H9 (cell line): ENCODE results near the gene KIF16B. TPM values are rescaled to one million over a fixed set of nuclear protein-coding genes. Genes with fewer than 3 reads are reported as not detected.

Source experiments
- DNase-seq: peaks from one replicate; pipeline ENCODE4 v3.0.0-alpha.2; 2017
- H2AFZ ChIP-seq: one replicate; pipeline ENCODE4 v1.6.1; 2013; ENCODE audit warnings: mild to moderate bottlenecking, low read length, control low read depth, moderate library complexity
- H2AK5ac ChIP-seq: 2 replicates; pipeline ENCODE4 v1.6.1; 2013; ENCODE audit warnings: low read length, control low read depth, mixed read lengths; ENCODE audit not compliant: insufficient read length
- H2BK120ac ChIP-seq: one replicate; pipeline ENCODE4 v1.6.1; 2013; ENCODE audit warnings: low read depth, mild to moderate bottlenecking, low read length, control low read depth, inconsistent platforms; ENCODE audit not compliant: poor library complexity, severe bottlenecking
- H2BK12ac ChIP-seq: 2 replicates; pipeline ENCODE4 v1.6.1; 2013; ENCODE audit warnings: low read length, control low read depth, mixed read lengths, low read depth; ENCODE audit not compliant: insufficient read length
- H2BK15ac ChIP-seq: 2 replicates; pipeline ENCODE4 v1.6.1; 2013; ENCODE audit warnings: low read depth, low read length, control low read depth
- H2BK20ac ChIP-seq: one replicate; pipeline ENCODE4 v1.6.1; 2013; ENCODE audit warnings: low read depth, mild to moderate bottlenecking, low read length, control low read depth, inconsistent platforms; ENCODE audit not compliant: poor library complexity, severe bottlenecking
- H2BK5ac ChIP-seq: 2 replicates; pipeline ENCODE4 v1.6.1; 2013; ENCODE audit warnings: low read length, control low read depth, mixed read lengths; ENCODE audit not compliant: insufficient read length
- H3K14ac ChIP-seq: 2 replicates; pipeline ENCODE4 v1.6.1; 2013; ENCODE audit warnings: low read length, control low read depth; ENCODE audit not compliant: insufficient read depth
- H3K18ac ChIP-seq: 2 replicates; pipeline ENCODE4 v1.6.1; 2013; ENCODE audit warnings: low read depth, mild to moderate bottlenecking, mixed read lengths, low read length, control low read depth; ENCODE audit not compliant: insufficient read length
- H3K23ac ChIP-seq: 2 replicates; pipeline ENCODE4 v1.6.1; 2013; ENCODE audit warnings: low read length, control low read depth, mixed read lengths, low read depth; ENCODE audit not compliant: insufficient read length
- H3K23me2 ChIP-seq: 2 replicates; pipeline ENCODE4 v1.6.1; 2013; ENCODE audit warnings: low read depth, mild to moderate bottlenecking, mixed read lengths, low read length, control low read depth; ENCODE audit not compliant: insufficient read length, poor library complexity, severe bottlenecking
- H3K27ac ChIP-seq: 2 replicates; pipeline ENCODE4 v1.5.1; 2013; ENCODE audit warnings: low read length, control low read depth, mixed read lengths, low read depth; ENCODE audit not compliant: insufficient read length
- H3K27me3 ChIP-seq: 2 replicates; pipeline ENCODE4 v1.6.1; 2013; ENCODE audit warnings: low read length, control low read depth, inconsistent platforms; ENCODE audit not compliant: insufficient read depth
- H3K4ac ChIP-seq: 2 replicates; pipeline ENCODE4 v1.6.1; 2013; ENCODE audit warnings: low read depth, mild to moderate bottlenecking, control low read depth, inconsistent platforms, low read length, moderate library complexity
- H3K4me1 ChIP-seq: 2 replicates; pipeline ENCODE4 v1.6.1; 2013; ENCODE audit warnings: low read length, control low read depth, inconsistent platforms; ENCODE audit not compliant: insufficient read depth
- H3K4me2 ChIP-seq: 2 replicates; pipeline ENCODE4 v1.6.1; 2013; ENCODE audit warnings: low read length, control low read depth, mixed read lengths; ENCODE audit not compliant: insufficient read length, insufficient read depth
- H3K56ac ChIP-seq: 2 replicates; pipeline ENCODE4 v1.6.1; 2013; ENCODE audit warnings: low read depth, mild to moderate bottlenecking, mixed read lengths, low read length, control low read depth; ENCODE audit not compliant: insufficient read length
- H3K79me1 ChIP-seq: 2 replicates; pipeline ENCODE4 v1.6.1; 2013; ENCODE audit warnings: low read depth, mild to moderate bottlenecking, moderate library complexity, low read length, control low read depth, inconsistent platforms; ENCODE audit not compliant: insufficient read depth, poor library complexity, severe bottlenecking
- H3K79me2 ChIP-seq: 2 replicates; pipeline ENCODE4 v1.6.1; 2013; ENCODE audit warnings: low read length, control low read depth, inconsistent platforms; ENCODE audit not compliant: insufficient read depth
- H3K9ac ChIP-seq: 2 replicates; pipeline ENCODE4 v1.6.1; 2013; ENCODE audit warnings: low read length, control low read depth, mixed read lengths; ENCODE audit not compliant: insufficient read length; ENCODE audit errors: extremely low read depth
- H3K9me3 ChIP-seq: one replicate; pipeline ENCODE4 v1.6.1; 2013; ENCODE audit warnings: low read depth, low read length, inconsistent platforms; ENCODE audit not compliant: control insufficient read depth
- H3T11ph ChIP-seq: one replicate; pipeline ENCODE4 v1.6.1; 2013; ENCODE audit warnings: mild to moderate bottlenecking, low read length, control low read depth, inconsistent platforms
- H4K20me1 ChIP-seq: one replicate; pipeline ENCODE4 v1.6.1; 2013; ENCODE audit not compliant: control insufficient read depth, insufficient read length, insufficient read depth
- H4K5ac ChIP-seq: 2 replicates; pipeline ENCODE4 v1.6.1; 2013; ENCODE audit warnings: low read depth, mild to moderate bottlenecking, mixed read lengths, low read length, control low read depth; ENCODE audit not compliant: insufficient read length
- H4K8ac ChIP-seq: replicated peaks from 2 replicates; pipeline ENCODE4 v1.6.1; 2013; ENCODE audit warnings: low read length, control low read depth, mixed read lengths, low read depth; ENCODE audit not compliant: insufficient read length
- H4K91ac ChIP-seq: 2 replicates; pipeline ENCODE4 v1.6.1; 2013; ENCODE audit warnings: low read depth, mild to moderate bottlenecking, moderate library complexity, mixed read lengths, low read length, control low read depth; ENCODE audit not compliant: insufficient read length
- H3K27ac Mint-ChIP-seq, 3 experiments: 2 replicates in 2 of 3; 3 replicates in 1 of 3; pipeline ENCODE4 v1.8.0; 2020 to 2021; ENCODE audit warnings: mixed read lengths in 3 of 3, mild to moderate bottlenecking in 1 of 3, moderate library complexity in 1 of 3
- H3K27me3 Mint-ChIP-seq: 2 replicates; pipeline ENCODE4 v1.8.0; 2021; ENCODE audit warnings: low read depth, mild to moderate bottlenecking, moderate library complexity, mixed read lengths
- H3K36me3 Mint-ChIP-seq, 3 experiments: 2 replicates in 2 of 3; 3 replicates in 1 of 3; pipeline ENCODE4 v1.8.0; 2020 to 2021; ENCODE audit warnings: low read depth in 3 of 3, mixed read lengths in 3 of 3; ENCODE audit not compliant: insufficient read depth in 1 of 3
- H3K4me1 Mint-ChIP-seq, 2 experiments: 2 replicates each; pipeline ENCODE4 v1.8.0; 2020; ENCODE audit warnings: mixed read lengths in 2 of 2
- H3K4me3 Mint-ChIP-seq, 2 experiments: 2 replicates in 1 of 2; 3 replicates in 1 of 2; pipeline ENCODE4 v1.8.0; 2020 to 2021; ENCODE audit warnings: mild to moderate bottlenecking in 2 of 2, mixed read lengths in 2 of 2, moderate library complexity in 1 of 2
- H3K9me3 Mint-ChIP-seq, 2 experiments: 2 replicates in 1 of 2; 3 replicates in 1 of 2; pipeline ENCODE4 v1.8.0; 2020; ENCODE audit warnings: mild to moderate bottlenecking in 2 of 2, mixed read lengths in 2 of 2, moderate library complexity in 1 of 2
- WGBS: extraction: QIAGEN DNeasy Blood & Tissue Kit; methylation state at CpG from one replicate; pipeline ENCODE4 v1.1.7; 2013; ENCODE audit warnings: missing lambda C conversion rate, low lambda C conversion rate, mixed read lengths; ENCODE audit not compliant: insufficient read length; ENCODE audit errors: extremely low coverage; 5-methylcytosine and 5-hydroxymethylcytosine counted together
- total RNA-seq: library from RNA; stranded (reverse); gene quantifications from 2 replicates; pipeline ENCODE4 v1.2.1, GENCODE V29; 2021
- TF ChIP-seq, protein P1 (sequence below): fragments of 200-600 bp; sonication (generic); conservative IDR thresholded peaks from 3 replicates; pipeline ENCODE4 v1.8.0; 2021; ENCODE audit warnings: antibody characterized with exemption, mild to moderate bottlenecking

The KIF16B gene
- total RNA-seq, 1 experiment from 2014 or later, result 7.4 TPM

- Histone ChIP-seq H3K18ac (no peak overlapping the region), H3K9me3 (no peaks in the 10 kb centered on the region), H4K20me1 (no peaks in the 10 kb centered on the region), H3K9ac (no peak overlapping the region), H3K27ac (no peak overlapping the region), H3K79me2 (no peaks in the 10 kb centered on the region), H2BK5ac (no peak overlapping the region), H3K27me3 (no peaks in the 10 kb centered on the region), H3K4ac (no peak overlapping the region), H3K23ac (no peak overlapping the region), H3K79me1 (no peaks in the 10 kb centered on the region), H3K56ac (no peak overlapping the region), H3T11ph (no peak overlapping the region), H2AK5ac (no peak overlapping the region), H2AFZ (no peak overlapping the region), H3K4me1 (no peaks in the 10 kb centered on the region; the same call in 1 of the 2 replicates), H2BK120ac (no peak overlapping the region), H2BK15ac (no peak overlapping the region), H2BK20ac (no peak overlapping the region), H3K23me2 (no peaks in the 10 kb centered on the region), H3K4me2 (no peak overlapping the region), H2BK12ac (no peak overlapping the region), H4K91ac (no peak overlapping the region), H3K14ac (no peak overlapping the region), H4K5ac (no peak overlapping the region), H4K8ac (no peak overlapping the region)
- H3K4me3 Mint-ChIP-seq, result no peak overlapping the region
- H3K27ac Mint-ChIP-seq, result no peak overlapping the region
- no peaks in the 10 kb centered on the region for H3K27me3 Mint-ChIP-seq
- WGBS, result no CpG with 5 or more reads among the region's 1 CpG
- H3K4me1 Mint-ChIP-seq, result peaks cover 27% of the 10 kb centered on the region in 2 experiments
- TF ChIP-seq, protein P1, sequence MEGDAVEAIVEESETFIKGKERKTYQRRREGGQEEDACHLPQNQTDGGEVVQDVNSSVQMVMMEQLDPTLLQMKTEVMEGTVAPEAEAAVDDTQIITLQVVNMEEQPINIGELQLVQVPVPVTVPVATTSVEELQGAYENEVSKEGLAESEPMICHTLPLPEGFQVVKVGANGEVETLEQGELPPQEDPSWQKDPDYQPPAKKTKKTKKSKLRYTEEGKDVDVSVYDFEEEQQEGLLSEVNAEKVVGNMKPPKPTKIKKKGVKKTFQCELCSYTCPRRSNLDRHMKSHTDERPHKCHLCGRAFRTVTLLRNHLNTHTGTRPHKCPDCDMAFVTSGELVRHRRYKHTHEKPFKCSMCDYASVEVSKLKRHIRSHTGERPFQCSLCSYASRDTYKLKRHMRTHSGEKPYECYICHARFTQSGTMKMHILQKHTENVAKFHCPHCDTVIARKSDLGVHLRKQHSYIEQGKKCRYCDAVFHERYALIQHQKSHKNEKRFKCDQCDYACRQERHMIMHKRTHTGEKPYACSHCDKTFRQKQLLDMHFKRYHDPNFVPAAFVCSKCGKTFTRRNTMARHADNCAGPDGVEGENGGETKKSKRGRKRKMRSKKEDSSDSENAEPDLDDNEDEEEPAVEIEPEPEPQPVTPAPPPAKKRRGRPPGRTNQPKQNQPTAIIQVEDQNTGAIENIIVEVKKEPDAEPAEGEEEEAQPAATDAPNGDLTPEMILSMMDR, result no peak
- peaks cover 0 to 5% (median 0%) of the 10 kb centered on the region in 3 experiments; a peak in 3 of 7 replicates for H3K36me3 Mint-ChIP-seq
- no peaks in the 10 kb centered on the region for H3K9me3 Mint-ChIP-seq
- DNase-seq, result no peak
Observed at GRCh38 chr20:16516794-16517193, 56.5 kb downstream of the KIF16B start.
